GM12872 (cell line): Measurements from ENCODE around the gene FOXO4.

Experiments used
- TF ChIP-seq, protein P1 (sequence below): IDR thresholded peaks from 3 replicates; pipeline ENCODE4 v1.5.1; 2011; ENCODE audit warnings: low read depth, mild to moderate bottlenecking, low read length, moderate library complexity; ENCODE audit not compliant: insufficient read depth

The FOXO4 gene

DNA sequence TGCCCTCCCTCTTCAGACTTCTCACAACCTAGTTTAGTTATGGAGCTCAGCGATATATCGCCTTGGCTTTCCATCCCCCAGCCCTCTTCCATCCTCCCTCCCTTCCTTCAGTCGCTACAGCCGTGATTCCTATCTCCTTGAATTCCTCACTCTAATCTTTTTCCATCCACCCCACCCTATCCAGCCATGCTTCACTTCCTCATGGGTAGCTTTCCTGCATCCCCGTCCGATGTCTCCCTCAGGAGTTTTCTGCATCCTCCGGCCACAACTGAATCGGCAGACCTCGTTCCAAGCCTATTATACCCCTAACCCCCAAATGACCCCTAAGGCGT lies 28.0 kb upstream of the FOXO4 start:
- TF ChIP-seq, protein P1, sequence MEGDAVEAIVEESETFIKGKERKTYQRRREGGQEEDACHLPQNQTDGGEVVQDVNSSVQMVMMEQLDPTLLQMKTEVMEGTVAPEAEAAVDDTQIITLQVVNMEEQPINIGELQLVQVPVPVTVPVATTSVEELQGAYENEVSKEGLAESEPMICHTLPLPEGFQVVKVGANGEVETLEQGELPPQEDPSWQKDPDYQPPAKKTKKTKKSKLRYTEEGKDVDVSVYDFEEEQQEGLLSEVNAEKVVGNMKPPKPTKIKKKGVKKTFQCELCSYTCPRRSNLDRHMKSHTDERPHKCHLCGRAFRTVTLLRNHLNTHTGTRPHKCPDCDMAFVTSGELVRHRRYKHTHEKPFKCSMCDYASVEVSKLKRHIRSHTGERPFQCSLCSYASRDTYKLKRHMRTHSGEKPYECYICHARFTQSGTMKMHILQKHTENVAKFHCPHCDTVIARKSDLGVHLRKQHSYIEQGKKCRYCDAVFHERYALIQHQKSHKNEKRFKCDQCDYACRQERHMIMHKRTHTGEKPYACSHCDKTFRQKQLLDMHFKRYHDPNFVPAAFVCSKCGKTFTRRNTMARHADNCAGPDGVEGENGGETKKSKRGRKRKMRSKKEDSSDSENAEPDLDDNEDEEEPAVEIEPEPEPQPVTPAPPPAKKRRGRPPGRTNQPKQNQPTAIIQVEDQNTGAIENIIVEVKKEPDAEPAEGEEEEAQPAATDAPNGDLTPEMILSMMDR: no peak

DNA sequence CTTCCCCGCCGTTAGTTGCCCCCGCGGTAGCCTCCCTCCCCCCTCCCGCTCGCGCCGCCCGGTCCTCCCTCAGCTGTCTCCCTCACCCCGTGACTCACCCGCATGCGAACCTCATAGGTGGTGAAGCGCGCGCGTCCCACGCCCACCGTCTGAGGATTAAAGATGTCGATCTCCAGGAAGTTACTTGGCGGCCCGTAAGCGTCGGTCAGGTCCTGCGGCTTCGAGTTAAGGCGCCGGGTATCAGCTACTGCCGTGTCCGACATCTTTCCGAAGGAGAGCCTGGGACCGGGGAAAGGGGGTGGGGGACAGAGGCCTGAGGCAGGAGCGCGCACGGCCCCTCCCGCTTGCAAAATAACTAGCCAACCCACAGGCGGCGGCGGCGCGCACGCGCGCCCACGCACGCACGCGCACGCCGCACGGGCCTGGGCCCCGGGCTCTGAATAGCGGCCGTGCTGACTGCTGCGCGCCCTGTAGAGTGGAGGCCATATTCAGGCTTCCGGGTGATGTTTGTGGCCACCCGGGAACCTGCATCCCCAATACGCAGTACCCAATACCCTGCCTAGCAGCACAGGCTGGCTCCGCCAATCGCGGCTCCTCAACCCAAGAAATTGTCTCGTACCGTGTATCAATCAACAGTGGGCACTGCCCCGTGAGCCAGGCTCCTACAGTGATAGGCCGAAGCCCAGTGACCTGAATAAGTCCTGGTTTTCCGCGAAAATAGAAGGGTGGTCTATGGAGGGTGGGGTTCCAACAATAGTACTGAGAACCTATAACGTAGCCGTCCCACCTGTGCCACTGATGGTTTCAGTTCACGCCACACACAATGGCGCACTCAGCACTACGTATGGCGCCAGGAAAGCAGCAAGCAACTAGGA lies 27.4 kb upstream of the FOXO4 start, which contains the start of gene SNX12:
Gene SNX12 (minus strand): TSS at position 291 of the 875 bp plus-strand sequence. CDS start 28 bp downstream, at position 263.
- TF ChIP-seq, protein P1: no peak

DNA sequence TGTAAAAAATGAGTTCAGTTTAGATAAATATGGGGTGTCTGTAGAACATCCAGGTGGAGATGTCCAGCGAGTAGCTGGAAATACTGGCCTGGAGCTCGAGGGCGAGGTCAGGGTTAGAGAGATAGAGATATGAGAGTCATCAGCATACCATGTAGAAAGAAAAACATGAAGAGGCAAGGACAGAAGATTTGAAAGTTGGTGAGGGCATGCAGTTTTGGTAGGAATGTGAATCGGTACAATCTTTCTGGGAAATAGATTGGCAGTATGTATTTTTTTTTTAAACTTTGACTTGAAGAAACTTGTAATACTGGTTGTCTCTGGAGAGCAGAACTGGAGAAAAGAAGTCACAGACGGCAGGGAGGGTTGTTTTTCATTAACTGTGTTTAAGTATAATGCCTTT lies 25.1 kb upstream of the FOXO4 start:
- TF ChIP-seq, protein P1: no peak

DNA sequence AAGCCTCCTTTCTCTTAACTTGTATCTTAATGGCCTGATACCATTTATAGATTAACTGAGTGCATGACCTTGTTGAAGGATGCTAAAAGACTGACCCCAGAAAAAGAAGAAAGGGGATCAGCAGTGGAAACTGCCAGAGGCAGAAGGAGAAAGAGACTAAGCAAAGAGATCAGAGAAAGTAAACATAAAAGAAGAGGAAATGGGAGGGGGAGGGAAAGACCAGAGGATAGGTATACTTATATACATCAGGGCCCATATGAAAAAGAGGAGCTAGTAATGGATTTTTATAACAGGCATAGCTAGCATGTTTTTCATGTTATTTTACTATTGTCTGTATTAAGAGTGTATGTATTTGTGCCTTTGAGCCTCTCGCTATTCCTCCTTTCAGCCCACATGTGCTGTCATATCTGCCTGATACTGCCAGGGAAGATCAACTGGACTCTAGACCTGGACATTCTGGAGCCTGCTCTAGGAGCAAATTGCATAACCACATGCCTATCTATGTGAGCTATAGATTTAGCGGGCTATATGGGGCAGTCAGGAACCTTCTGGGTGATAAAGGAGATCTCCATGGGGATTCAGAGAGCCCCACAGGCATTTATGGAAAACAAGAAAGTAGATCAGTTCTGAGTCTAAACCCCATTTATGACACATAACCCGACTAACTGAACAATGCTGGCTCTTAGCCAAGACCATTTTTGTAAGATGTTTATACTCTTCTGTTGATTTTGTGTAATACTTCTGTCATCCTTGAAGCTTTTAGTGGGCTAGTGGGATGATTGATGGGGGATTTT lies 14.1 kb upstream of the FOXO4 start:
- TF ChIP-seq, protein P1: no peak

DNA sequence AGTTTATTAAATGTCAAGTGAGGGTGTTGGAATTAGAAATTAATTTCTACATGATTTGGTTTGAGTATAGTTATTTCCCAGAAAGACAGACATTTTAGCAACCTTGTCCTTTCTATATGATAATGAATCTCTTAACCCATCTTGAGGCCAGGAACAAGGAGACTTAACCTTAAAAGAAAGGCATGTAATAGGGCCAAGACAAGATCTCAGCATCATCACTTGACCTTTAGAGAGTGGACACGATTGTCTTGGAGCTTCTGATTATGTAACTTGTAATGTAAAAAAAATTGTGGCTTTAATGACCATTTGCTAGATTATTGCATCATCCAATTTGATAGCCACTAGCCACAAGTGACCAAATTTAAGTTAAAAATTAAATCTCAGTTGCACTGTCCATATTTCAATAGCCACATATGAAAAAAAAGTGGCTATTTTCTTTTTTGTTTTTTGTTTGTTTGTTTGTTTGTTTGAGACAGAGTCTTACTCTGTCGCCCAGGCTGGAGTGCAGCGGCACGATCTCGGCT lies 13.5 kb upstream of the FOXO4 start:
- TF ChIP-seq, protein P1: no peak

DNA sequence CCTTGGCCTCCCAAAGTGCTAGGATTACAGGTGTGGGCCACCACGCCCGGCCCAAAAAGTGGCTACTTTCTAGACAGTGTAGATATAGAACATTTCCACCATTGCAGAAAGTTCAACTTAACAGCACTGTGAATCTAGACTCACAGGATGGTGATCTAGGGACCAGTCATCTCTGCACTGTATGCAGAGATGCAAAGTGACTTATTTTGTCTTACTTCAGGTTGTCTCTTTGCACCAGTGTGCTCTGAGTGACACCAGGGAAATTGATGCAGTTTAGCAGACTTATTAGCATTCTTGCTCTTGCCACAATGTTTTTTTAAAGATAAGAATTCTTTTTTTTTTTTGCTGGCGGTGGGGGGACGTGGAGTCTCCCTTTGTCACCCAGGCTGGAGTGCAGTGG lies 12.8 kb upstream of the FOXO4 start:
- TF ChIP-seq, protein P1: no peak

DNA sequence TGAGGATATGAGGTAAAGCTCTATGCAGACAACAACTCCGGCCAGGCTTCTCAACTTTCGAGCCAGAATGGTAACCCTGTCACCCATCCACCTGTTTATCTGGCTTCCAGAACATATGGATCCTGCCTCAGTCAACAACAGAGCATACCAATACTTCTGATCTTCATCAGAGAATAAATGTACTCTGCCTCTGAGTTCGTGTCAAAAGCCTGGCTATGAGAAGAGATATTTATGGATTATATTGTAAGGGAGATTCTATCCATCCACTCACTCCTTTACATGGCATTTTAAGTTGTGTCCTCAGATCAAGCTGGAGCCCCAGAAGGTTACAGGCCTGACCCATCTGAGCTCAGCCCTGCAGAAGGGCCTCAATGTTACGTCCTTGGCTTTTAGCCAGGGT lies 9.8 kb upstream of the FOXO4 start:
- TF ChIP-seq, protein P1: no peak
